ACC112 (cell line): ENCODE measurements around the gene SELENOP.

Source experiments
- H2AFZ ChIP-seq: fragments of 200-600 bp; sonication (generic); one replicate; pipeline ENCODE4 v1.6.0; 2017; ENCODE audit warnings: antibody characterized with exemption, low read length; ENCODE audit not compliant: unreplicated experiment
- H3K27ac ChIP-seq: fragments of 200-600 bp; sonication (generic); 2 replicates; pipeline ENCODE4 v1.5.1; 2014; ENCODE audit warnings: low read depth, mild to moderate bottlenecking, antibody characterized with exemption, low read length, moderate library complexity
- H3K27me3 ChIP-seq: fragments of 200-600 bp; sonication (generic); 2 replicates; pipeline ENCODE4 v1.6.1; 2014; ENCODE audit warnings: mild to moderate bottlenecking, antibody characterized with exemption, low read length, moderate library complexity, mixed read lengths; ENCODE audit not compliant: insufficient read depth
- H3K36me3 ChIP-seq: fragments of 200-600 bp; sonication (generic); 2 replicates; pipeline ENCODE4 v1.6.1; 2016; ENCODE audit warnings: mild to moderate bottlenecking, antibody characterized with exemption, low read length, moderate library complexity, mixed read lengths; ENCODE audit not compliant: insufficient read depth
- H3K4me1 ChIP-seq: fragments of 200-600 bp; sonication (generic); one replicate; pipeline ENCODE4 v1.6.1; 2016; ENCODE audit warnings: low read length, mixed read lengths; ENCODE audit not compliant: insufficient read depth, unreplicated experiment, control insufficient read depth
- H3K4me3 ChIP-seq: fragments of 200-600 bp; sonication (generic); 2 replicates; pipeline ENCODE4 v1.5.1; 2014; ENCODE audit warnings: mild to moderate bottlenecking, low read depth, low read length
- H3K79me2 ChIP-seq: fragments of 200-600 bp; sonication (generic); one replicate; pipeline ENCODE4 v1.6.0; 2016; ENCODE audit warnings: low read length; ENCODE audit not compliant: control insufficient read depth, unreplicated experiment, insufficient read depth

SELENOP gene

GRCh38 chr5:42761791-42762190, 49.9 kb downstream of the SELENOP start:
- Histone ChIP-seq H3K4me3 (no peak overlapping the region), H2AFZ (no peak overlapping the region), H3K36me3 (no peaks in the 10 kb centered on the region), H3K27me3 (no peaks in the 10 kb centered on the region), H3K27ac (no peak overlapping the region), H3K4me1 (peaks cover 12% of the 10 kb centered on the region), H3K79me2 (no peaks in the 10 kb centered on the region)

DNA sequence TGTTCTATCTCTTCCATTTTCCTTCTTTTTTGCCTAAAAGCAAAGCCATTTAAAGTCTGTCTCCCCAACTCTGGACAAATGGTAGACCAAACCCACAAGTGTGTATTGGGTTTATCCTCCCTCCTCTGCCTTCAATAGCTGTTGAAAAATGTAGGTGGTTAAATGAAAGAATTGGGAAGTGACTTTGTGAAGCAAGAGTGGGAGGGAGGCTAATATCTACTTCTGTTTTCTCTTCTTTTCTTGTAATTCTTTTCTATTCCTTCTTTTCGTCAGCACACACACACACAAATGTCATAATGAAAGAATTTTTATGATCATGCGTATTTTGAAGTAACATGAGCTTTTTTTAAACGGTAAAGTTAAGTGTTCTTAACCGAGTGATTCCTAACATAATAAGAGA, 51.3 kb downstream of the SELENOP start:
- H3K27me3 ChIP-seq = no peaks in the 10 kb centered on the region
- H3K4me3 ChIP-seq = no peak overlapping the region
- H3K4me1 ChIP-seq = peaks cover 12% of the 10 kb centered on the region
- no peaks in the 10 kb centered on the region for H3K79me2 ChIP-seq
- no peak overlapping the region for H2AFZ ChIP-seq
- H3K27ac ChIP-seq = no peak overlapping the region
- H3K36me3 ChIP-seq = no peaks in the 10 kb centered on the region

DNA sequence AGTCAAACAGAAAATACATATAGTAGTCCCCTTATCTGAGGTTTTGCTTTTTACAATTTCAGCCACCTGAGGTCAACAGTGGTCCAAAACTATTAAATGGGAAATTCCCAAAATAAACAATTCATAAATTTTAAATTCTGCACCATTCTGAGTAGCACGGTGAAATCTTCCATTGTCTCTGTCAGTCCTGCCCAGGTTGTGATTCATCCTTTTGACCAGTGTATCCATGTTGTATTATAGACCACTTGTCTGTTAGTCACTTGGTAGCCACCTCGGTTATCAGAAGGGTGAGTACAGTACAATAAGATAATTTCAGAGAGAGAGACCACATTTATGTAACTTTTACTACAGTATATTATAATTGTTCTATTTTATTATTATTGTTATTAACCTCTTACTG, 52.2 kb downstream of the SELENOP start:
- no peaks in the 10 kb centered on the region for H3K36me3 ChIP-seq
- H2AFZ ChIP-seq = no peak overlapping the region
- H3K4me1 ChIP-seq = peaks cover 12% of the 10 kb centered on the region
- no peaks in the 10 kb centered on the region for H3K27me3 ChIP-seq
- no peak overlapping the region for H3K27ac ChIP-seq
- H3K4me3 ChIP-seq = no peak overlapping the region
- no peaks in the 10 kb centered on the region for H3K79me2 ChIP-seq

GRCh38 chr5:42756606-42757601, 54.8 kb downstream of the SELENOP start, which contains the start of gene CCDC152:
Gene CCDC152, plus strand, starts transcription at chr5:42756818. Its CDS starts 2,304 bp downstream, at chr5:42759122.
- H3K4me1 ChIP-seq = peaks cover 12% of the 10 kb centered on the region
- H2AFZ ChIP-seq = peak within 1 kb of the TSS; percentile 67
- H3K4me3 ChIP-seq = peak within 1 kb of the TSS; percentile 74
- H3K27ac ChIP-seq = no peak within 1 kb of the TSS
- no peaks in the 10 kb centered on the region for H3K36me3 ChIP-seq
- no peaks in the 10 kb centered on the region for H3K79me2 ChIP-seq
- H3K27me3 ChIP-seq = no peaks in the 10 kb centered on the region

DNA sequence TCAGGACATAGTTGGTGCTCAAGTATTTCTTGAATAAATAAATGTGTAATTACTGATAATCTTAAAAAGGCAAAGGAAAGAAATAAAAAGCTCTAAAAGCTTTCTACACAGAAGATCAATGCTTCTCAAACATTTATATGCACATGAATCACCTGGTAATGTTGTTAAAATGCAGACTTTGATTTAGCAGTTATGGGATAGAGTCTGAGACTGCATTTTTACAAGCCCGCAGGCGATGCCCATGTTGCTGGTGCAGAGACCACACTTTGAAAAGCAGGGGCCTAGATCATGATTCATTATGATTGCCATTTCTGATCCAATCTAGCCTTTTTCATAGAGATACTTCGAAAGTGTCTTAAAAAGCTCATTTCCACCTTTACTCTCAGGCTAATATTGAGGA, 58.6 kb downstream of the SELENOP start:
- H3K4me1 ChIP-seq = peaks cover 7% of the 10 kb centered on the region
- no peaks in the 10 kb centered on the region for H3K79me2 ChIP-seq
- no peak overlapping the region for H3K27ac ChIP-seq
- H2AFZ ChIP-seq = no peak overlapping the region
- no peaks in the 10 kb centered on the region for H3K36me3 ChIP-seq
- no peak overlapping the region for H3K4me3 ChIP-seq
- H3K27me3 ChIP-seq = no peaks in the 10 kb centered on the region

DNA sequence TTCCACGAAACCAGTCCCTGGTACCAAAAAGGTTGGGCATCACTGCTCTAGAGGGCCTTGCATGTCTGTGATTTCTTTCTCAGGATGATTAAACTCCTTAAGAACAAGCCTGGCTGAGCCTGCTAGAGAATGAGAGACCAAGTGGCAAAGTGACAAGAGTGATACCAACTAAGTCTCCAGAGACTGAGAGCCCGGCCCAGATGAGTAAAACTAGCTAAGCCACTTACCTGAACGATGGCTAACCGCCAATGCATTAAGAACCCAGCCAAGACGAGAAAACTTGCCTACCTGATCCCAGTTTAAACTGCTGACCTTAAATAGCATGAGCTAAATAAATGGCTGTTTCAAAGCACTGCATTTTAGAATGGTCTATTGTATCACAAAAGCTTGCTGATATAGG, 60.6 kb downstream of the SELENOP start:
- H3K27me3 ChIP-seq = no peaks in the 10 kb centered on the region
- H3K36me3 ChIP-seq = no peaks in the 10 kb centered on the region
- H3K79me2 ChIP-seq = no peaks in the 10 kb centered on the region
- H3K4me1 ChIP-seq = no peaks in the 10 kb centered on the region
- no peak overlapping the region for H3K4me3 ChIP-seq
- H3K27ac ChIP-seq = no peak overlapping the region
- H2AFZ ChIP-seq = no peak overlapping the region

GRCh38 chr5:42750507-42750906, 61.2 kb downstream of the SELENOP start:
- no peaks in the 10 kb centered on the region for H3K79me2 ChIP-seq
- H3K4me3 ChIP-seq = no peak overlapping the region
- H3K27ac ChIP-seq = no peak overlapping the region
- no peaks in the 10 kb centered on the region for H3K27me3 ChIP-seq
- H2AFZ ChIP-seq = no peak overlapping the region
- H3K36me3 ChIP-seq = no peaks in the 10 kb centered on the region
- no peaks in the 10 kb centered on the region for H3K4me1 ChIP-seq
